Small intestine (tissue), 16 donors: ENCODE measurements around the gene MRLN. TPM values are rescaled to one million over a fixed set of nuclear protein-coding genes. Genes with fewer than 3 reads are reported as not detected.
"Not testable (repeated sequence)": the region's sequence is repeated elsewhere in the genome, so short reads cannot be mapped to it uniquely, and the experiment has no call there.

Source experiments
- DNase-seq, 2 donors: peaks; one replicate each; pipeline versions ENCODE4 v3.0.0 to v3.0.0-alpha.2; 2013
- FAIRE-seq: peaks from 2 replicates; lab custom pipeline; 2012; peaks lifted over from hg19 to GRCh38; lab: Jason Lieb, UNC
- H3K27ac ChIP-seq, 3 donors: one replicate each; pipeline ENCODE4 v1.5.1; 2013; ENCODE audit warnings: low read length in 2 of 3, mild to moderate bottlenecking in 2 of 3, control low read depth in 1 of 3, inconsistent platforms in 1 of 3, low read depth in 1 of 3, moderate library complexity in 1 of 3
- H3K27me3 ChIP-seq, 3 donors: one replicate each; pipeline ENCODE4 v1.6.1; 2013; ENCODE audit warnings: low read length in 3 of 3, inconsistent platforms in 1 of 3; ENCODE audit not compliant: control insufficient read depth in 3 of 3, insufficient read depth in 3 of 3
- H3K36me3 ChIP-seq, 3 donors: one replicate each; pipeline ENCODE4 v1.6.1; 2013; ENCODE audit warnings: low read length in 3 of 3, inconsistent platforms in 1 of 3, low read depth in 1 of 3, mild to moderate bottlenecking in 1 of 3, moderate library complexity in 1 of 3; ENCODE audit not compliant: control insufficient read depth in 3 of 3, insufficient read depth in 2 of 3
- H3K4me1 ChIP-seq, 3 donors: one replicate each; pipeline ENCODE4 v1.6.1; 2013; ENCODE audit warnings: low read length in 2 of 3, inconsistent platforms in 1 of 3, low read depth in 1 of 3, mild to moderate bottlenecking in 1 of 3, moderate library complexity in 1 of 3; ENCODE audit not compliant: control insufficient read depth in 3 of 3, insufficient read depth in 2 of 3
- H3K4me3 ChIP-seq, 3 donors: one replicate each; pipeline ENCODE4 v1.5.1; 2013; ENCODE audit warnings: low read length in 3 of 3, control low read depth in 1 of 3, inconsistent platforms in 1 of 3, low read depth in 1 of 3, mild to moderate bottlenecking in 1 of 3, moderate library complexity in 1 of 3
- H3K9me3 ChIP-seq, 2 donors: one replicate each; pipeline ENCODE4 v1.6.1; 2013; ENCODE audit warnings: low read depth in 1 of 2, low read length in 1 of 2; ENCODE audit not compliant: control insufficient read depth in 2 of 2, insufficient read depth in 1 of 2
- WGBS, 3 donors: extraction: QIAGEN DNeasy Blood & Tissue Kit; methylation state at CpG; one replicate each; pipeline ENCODE4 v1.1.7; 2013; 5-methylcytosine and 5-hydroxymethylcytosine counted together
- long read RNA-seq, 10 donors: transcript quantifications; one replicate each; lab custom pipeline, GENCODE V29; 2026
- polyA plus RNA-seq, 4 donors: library from polyadenylated mRNA; stranded (reverse) in 3 of 4; unstranded in 1 of 4; fragments of 200-250 nt in 3 of 4; fragments of 120-200 nt in 1 of 4; gene quantifications; one replicate each; pipeline versions ENCODE4 v1.2.1 to v1.2.3, GENCODE V29; 2013
- donor health status: healthy with polysubstance abuse.
- donor health status: control.
- donor health status: control.
- donor health status: Bipolar disorder and iron deficiency.
- donor health status: healthy.

The MRLN gene
- polyA plus RNA-seq = under 1 TPM in 1 of 4 donors, not detected in 3; 0.65 TPM
- long read RNA-seq, donor 1 = 0 reads
- long read RNA-seq, donor 2 = 0 reads
- long read RNA-seq, donor 3 = 0 reads
- long read RNA-seq, donor 4 = 0 reads
- long read RNA-seq, donor 5, partial matches to known transcripts = 0 of 1 reads
- long read RNA-seq, donor 5, other reads (novel, unspliced or antisense) = 0 of 1 reads
- long read RNA-seq, donor 6, partial matches to known transcripts = 0 of 1 reads
- long read RNA-seq, donor 6, other reads (novel, unspliced or antisense) = 0 of 1 reads
- long read RNA-seq, donor 7 = 0 reads
- long read RNA-seq, donor 8, partial matches to known transcripts = 0 of 6 reads
- long read RNA-seq, donor 8, other reads (novel, unspliced or antisense) = 0 of 6 reads
- long read RNA-seq, donor 9 = 0 reads
- long read RNA-seq, donor 10 = 0 reads

DNA sequence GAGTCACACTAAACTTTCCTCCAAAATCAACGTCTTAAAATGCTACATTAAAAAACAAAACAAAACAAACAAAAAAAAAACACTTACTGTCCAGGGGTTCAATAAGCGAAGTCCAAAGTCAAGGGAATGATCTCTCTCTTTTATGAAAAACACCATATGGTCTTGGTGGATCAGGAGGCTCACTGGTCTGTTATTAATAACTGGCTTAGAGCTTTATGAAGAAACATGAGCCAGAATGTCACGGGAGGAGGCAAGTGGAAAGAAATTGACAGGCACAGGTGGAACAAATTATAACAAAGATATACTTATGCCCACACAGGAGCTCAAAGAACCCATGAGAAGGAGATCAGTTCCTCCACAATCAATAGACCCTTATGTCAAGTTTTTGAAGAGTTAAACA, at the start of gene MRLN:
TSS of gene MRLN (minus strand) at position 189 of the 400 bp plus-strand sequence.
- Histone ChIP-seq H3K4me3 (no peak within 1 kb of the TSS), H3K36me3 (no peaks in the 10 kb centered on the region), H3K4me1 (no peaks in the 10 kb centered on the region), H3K27me3 (no peaks in the 10 kb centered on the region), H3K9me3 (no peaks in the 10 kb centered on the region), H3K27ac (no peak within 1 kb of the TSS)
- DNase-seq (no peak), FAIRE-seq (no peak)
- 39 to 55% (median 40%) methylated on average over 3 of the region's 3 CpGs for WGBS, 3 donors

DNA sequence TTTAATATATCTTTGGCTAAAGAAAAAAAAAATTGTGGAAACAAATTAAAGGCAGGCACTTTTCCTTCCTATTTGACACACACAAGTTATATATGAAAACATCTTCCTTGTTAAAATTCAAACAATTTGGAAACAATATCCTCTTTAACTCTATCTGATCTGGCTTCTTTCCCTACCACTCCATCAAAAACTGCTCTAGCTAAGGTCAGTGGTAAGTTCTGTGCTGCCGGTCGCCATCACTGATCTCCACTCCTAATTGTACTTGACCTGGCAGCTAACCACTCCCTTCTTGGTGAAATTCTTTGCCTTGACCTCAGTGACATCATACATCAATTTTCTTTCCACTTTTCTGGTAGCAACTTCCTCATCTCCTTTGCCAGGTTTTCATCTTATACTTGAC, 47.9 kb upstream of the MRLN start:
- Histone ChIP-seq H3K27me3 (no peaks in the 10 kb centered on the region), H3K27ac (no peak overlapping the region), H3K9me3 (no peaks in the 10 kb centered on the region), H3K4me1 (no peaks in the 10 kb centered on the region), H3K4me3 (no peak overlapping the region), H3K36me3 (peaks cover 15 to 28% (median 18%) of the 10 kb centered on the region in 3 donors)
- FAIRE-seq (no peak), DNase-seq (no peak)
- 85 to 91% (median 89%) methylated on average over 2 of the region's 2 CpGs for WGBS, 3 donors

DNA sequence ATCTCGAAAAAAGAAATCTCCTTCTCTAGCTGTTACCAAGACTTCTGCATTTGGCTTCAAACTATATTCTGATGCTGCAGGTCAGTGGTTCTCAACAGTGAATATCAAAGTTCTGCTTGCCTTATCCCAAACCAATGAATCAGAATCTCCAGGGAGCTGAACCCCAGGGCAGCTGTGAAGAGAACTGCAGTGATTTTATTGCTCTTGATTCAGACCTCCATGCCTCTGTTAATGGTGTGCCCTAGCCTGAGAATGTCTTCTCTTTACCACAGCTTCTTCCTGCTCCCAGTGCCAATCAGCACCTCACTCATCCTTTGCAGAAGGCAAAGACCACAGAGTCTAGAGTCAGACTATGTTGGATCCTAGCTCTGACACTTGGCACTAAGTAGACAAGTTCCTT, 46.2 kb upstream of the MRLN start:
- DNase-seq = no peak
- H3K36me3 ChIP-seq = peaks cover 9 to 19% (median 12%) of the 10 kb centered on the region in 3 donors
- 95 to 100% (median 96%) methylated on average over 1 of the region's 1 CpG for WGBS, 3 donors
- H3K4me3 ChIP-seq = no peak overlapping the region
- no peaks in the 10 kb centered on the region for H3K4me1 ChIP-seq
- no peaks in the 10 kb centered on the region for H3K9me3 ChIP-seq
- no peak for FAIRE-seq
- no peak overlapping the region for H3K27ac ChIP-seq
- H3K27me3 ChIP-seq = no peaks in the 10 kb centered on the region

DNA sequence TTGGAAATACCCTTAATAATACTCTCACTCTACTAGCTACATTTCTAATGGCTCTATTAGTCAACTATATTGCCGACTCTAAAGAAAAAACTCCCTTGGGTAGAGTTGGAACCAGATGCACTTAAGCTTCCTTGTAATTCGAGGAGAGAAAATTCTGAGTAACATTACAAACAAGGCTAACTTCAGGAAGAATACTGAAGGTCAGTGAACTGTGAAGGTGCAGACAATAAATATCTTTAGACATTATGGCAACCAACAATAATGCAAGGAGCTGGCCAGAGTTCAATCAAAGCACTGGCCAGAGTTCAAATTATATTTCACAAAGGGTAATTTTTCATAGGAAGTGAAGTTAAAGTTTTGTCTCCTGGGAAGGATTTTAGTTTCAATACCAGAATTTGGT, 40.7 kb upstream of the MRLN start:
- H3K27ac ChIP-seq = peak overlapping the region in 1 of 3 donors; percentile 32
- WGBS, 3 donors = 55 to 61% (median 56%) methylated on average over 2 of the region's 2 CpGs
- FAIRE-seq = no peak
- no peaks in the 10 kb centered on the region for H3K9me3 ChIP-seq
- peak; percentile 14 to 40 for DNase-seq
- H3K4me1 ChIP-seq = no peaks in the 10 kb centered on the region
- H3K36me3 ChIP-seq = peaks cover 12 to 22% (median 15%) of the 10 kb centered on the region in 3 donors
- H3K27me3 ChIP-seq = no peaks in the 10 kb centered on the region
- no peak overlapping the region for H3K4me3 ChIP-seq

DNA sequence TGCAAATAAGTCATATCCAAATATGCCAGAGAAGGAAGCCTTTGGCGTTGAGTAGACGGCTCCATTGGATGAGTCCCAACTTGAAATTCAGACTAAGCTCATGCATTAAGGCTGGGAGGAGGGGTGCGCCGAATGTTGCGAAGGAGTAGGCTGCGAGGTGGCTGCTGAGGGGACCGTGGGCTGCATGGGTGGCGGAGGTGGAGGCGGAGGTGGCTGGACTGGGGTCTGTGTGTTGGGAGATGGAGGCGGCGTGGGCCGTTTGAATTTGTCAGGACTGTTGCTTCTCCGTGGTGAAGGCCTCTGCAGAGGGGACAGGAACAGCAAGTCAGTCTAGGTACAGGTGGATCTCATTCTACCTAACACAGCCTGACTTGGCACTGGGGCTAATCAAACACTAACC, 39.6 kb upstream of the MRLN start:
- no peaks in the 10 kb centered on the region for H3K4me1 ChIP-seq
- peaks cover 12 to 23% (median 14%) of the 10 kb centered on the region in 3 donors for H3K36me3 ChIP-seq
- H3K9me3 ChIP-seq = no peaks in the 10 kb centered on the region
- FAIRE-seq (no peak), DNase-seq (no peak)
- H3K4me3 ChIP-seq = no peak overlapping the region
- H3K27me3 ChIP-seq = no peaks in the 10 kb centered on the region
- 87 to 89% (median 89%) methylated on average over 13 of the region's 13 CpGs for WGBS, 3 donors
- no peak overlapping the region for H3K27ac ChIP-seq

DNA sequence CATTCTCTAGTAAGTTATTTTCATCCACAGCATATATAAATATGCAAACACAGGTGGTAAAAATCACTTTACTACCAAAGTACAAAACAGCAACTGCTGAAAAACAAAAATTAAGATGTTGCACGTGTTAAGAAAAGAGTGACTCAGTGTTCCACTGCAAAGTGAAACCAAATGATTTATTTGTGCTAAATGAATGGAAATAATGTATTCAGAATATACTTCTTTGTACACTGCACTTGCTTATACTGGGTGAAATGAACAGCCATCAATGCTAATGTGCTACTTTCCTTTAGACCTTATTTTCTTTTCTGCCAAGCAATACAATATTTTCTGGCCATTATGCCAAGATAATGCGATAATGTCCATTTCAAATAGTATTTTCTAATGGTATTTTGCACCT, 38.3 kb upstream of the MRLN start:
- FAIRE-seq (no peak), DNase-seq (no peak)
- H3K27ac ChIP-seq = no peak overlapping the region
- no peaks in the 10 kb centered on the region for H3K9me3 ChIP-seq
- H3K4me1 ChIP-seq = no peaks in the 10 kb centered on the region
- 69 to 83% (median 78%) methylated on average over 2 of the region's 2 CpGs for WGBS, 3 donors
- H3K27me3 ChIP-seq = no peaks in the 10 kb centered on the region
- H3K4me3 ChIP-seq = no peak overlapping the region
- H3K36me3 ChIP-seq = peaks cover 10 to 22% (median 12%) of the 10 kb centered on the region in 3 donors

DNA sequence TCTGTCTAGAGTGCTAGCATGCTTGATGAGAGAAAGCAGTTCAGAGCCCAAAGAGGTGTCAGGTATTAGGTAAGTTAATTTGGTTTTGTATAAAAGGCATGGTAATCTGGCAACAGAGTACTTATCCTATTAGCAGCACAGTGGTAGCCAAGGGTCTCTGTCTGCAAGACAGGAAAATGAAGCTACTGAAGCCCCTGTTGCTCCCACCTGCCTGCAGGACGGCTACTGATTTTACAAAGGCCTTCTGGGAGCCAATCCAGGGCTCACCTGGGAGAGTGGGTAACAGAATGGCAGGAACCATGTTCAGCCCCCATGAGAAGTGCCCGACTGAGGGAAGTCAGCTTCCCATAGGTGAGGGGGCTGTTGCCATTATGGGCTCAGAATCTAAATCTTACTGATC, 36.8 kb upstream of the MRLN start:
- WGBS, 3 donors = 45 to 50% (median 47%) methylated on average over 2 of the region's 2 CpGs
- H3K27ac ChIP-seq, H3K4me1 ChIP-seq, H3K9me3 ChIP-seq, DNase-seq, FAIRE-seq, H3K27me3 ChIP-seq, H3K4me3 ChIP-seq: not testable (repeated sequence)
- peaks cover 10 to 22% (median 12%) of the 10 kb centered on the region in 3 donors for H3K36me3 ChIP-seq

DNA sequence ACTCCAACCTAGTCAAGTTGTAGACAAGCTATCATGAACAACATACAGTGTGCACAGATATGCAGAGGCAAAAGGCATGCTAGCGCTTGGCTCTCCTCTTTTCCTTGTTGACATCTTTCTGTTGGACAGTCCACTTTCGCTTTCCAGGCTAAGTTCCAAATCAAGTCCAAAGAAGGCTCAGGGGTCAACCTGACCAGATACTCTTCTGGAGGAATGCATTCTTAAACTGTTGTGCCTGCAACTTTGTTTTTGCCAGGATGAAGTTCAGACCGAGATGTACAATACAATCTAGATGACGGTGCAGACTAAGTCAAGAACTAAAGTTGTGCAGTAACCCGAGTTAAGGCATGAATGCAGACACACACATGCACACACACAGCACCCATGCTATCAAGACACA, 35.7 kb upstream of the MRLN start:
- not testable (repeated sequence) for H3K4me1 ChIP-seq, H3K4me3 ChIP-seq, H3K27ac ChIP-seq, H3K9me3 ChIP-seq, FAIRE-seq, H3K27me3 ChIP-seq, DNase-seq
- H3K36me3 ChIP-seq = peaks cover 7 to 19% (median 12%) of the 10 kb centered on the region in 3 donors
- WGBS, 3 donors = 75 to 88% (median 86%) methylated on average over 4 to 5 of the region's 5 CpGs
